Urinary bladder (tissue), 4 donors: Measurements from ENCODE around the gene MRPL19. TPM values are rescaled to one million over a fixed set of nuclear protein-coding genes. Genes with fewer than 3 reads are reported as not detected.

ENCODE experiments used
- DNase-seq: peaks from one replicate; pipeline ENCODE4 v3.0.0-alpha.2; 2015; ENCODE audit errors: extremely low spot score
- H3K27ac ChIP-seq: one replicate; pipeline ENCODE4 v1.5.1; 2013; ENCODE audit warnings: low read depth, mild to moderate bottlenecking, moderate library complexity
- H3K36me3 ChIP-seq: one replicate; pipeline ENCODE4 v1.6.1; 2013; ENCODE audit warnings: mild to moderate bottlenecking, moderate library complexity; ENCODE audit not compliant: insufficient read depth
- H3K4me1 ChIP-seq: one replicate; pipeline ENCODE4 v1.6.1; 2013; ENCODE audit warnings: mild to moderate bottlenecking, moderate library complexity; ENCODE audit not compliant: insufficient read depth
- H3K4me3 ChIP-seq: one replicate; pipeline ENCODE4 v1.5.1; 2013; ENCODE audit warnings: low read depth, low read length
- WGBS: extraction: QIAGEN DNeasy Blood & Tissue Kit; methylation state at CpG from one replicate; pipeline ENCODE4 v1.1.7; 2013; 5-methylcytosine and 5-hydroxymethylcytosine counted together
- polyA plus RNA-seq: library from polyadenylated mRNA; stranded (reverse); fragments of 200-250 nt; gene quantifications from one replicate; pipeline ENCODE4 v1.2.3, GENCODE V29; 2013
- total RNA-seq: library from RNA; depleted of rRNA; stranded (reverse); fragments of >200 nt; gene quantifications from one replicate; pipeline ENCODE4 v1.2.3, GENCODE V29; 2014
- donor health status: healthy with polysubstance abuse.
- donor health status: healthy.

MRPL19 gene
- total and polyA plus RNA-seq, 2 donors, result 19.3 to 51.4 TPM

GRCh38 chr2:75608684-75609333 is 37.8 kb upstream of the MRPL19 start:
- WGBS, result 15% methylated on average over 25 of the region's 25 CpGs
- no peak for DNase-seq
- H3K4me1 ChIP-seq, result no peaks in the 10 kb centered on the region
- H3K36me3 ChIP-seq, result no peaks in the 10 kb centered on the region
- H3K4me3 ChIP-seq, result no peak overlapping the region
- no peak overlapping the region for H3K27ac ChIP-seq

DNA sequence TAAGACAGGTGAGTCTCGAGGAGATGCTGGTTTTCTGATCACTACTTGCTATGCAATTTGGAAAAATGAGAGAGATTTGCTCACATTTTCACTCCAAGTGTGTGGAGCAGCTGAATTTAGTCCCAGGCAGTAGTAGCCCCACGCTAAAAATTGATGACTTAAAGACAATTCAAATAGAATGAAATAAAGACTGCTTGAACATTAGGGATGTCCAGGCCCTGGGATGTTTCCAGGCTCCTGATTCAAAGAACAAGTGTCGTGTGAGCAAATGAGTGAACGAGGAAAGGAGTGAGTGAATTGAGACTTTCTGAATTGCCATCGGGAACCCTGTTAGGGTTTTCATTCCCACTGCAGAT is 37.3 kb upstream of the MRPL19 start:
- no peak for DNase-seq

GRCh38 chr2:75609937-75610508 is 36.6 kb upstream of the MRPL19 start:
- Histone ChIP-seq H3K27ac (no peak overlapping the region), H3K36me3 (no peaks in the 10 kb centered on the region), H3K4me1 (no peaks in the 10 kb centered on the region), H3K4me3 (no peak overlapping the region)
- no peak for DNase-seq
- WGBS, result 75% methylated on average over 7 of the region's 7 CpGs

More for the DNA sequence above, 37.3 kb upstream of the MRPL19 start:
- no peaks in the 10 kb centered on the region for H3K36me3 ChIP-seq
- 47% methylated on average over 5 of the region's 5 CpGs for WGBS
- no peaks in the 10 kb centered on the region for H3K4me1 ChIP-seq
- H3K27ac ChIP-seq, result no peak overlapping the region
- no peak overlapping the region for H3K4me3 ChIP-seq

DNA sequence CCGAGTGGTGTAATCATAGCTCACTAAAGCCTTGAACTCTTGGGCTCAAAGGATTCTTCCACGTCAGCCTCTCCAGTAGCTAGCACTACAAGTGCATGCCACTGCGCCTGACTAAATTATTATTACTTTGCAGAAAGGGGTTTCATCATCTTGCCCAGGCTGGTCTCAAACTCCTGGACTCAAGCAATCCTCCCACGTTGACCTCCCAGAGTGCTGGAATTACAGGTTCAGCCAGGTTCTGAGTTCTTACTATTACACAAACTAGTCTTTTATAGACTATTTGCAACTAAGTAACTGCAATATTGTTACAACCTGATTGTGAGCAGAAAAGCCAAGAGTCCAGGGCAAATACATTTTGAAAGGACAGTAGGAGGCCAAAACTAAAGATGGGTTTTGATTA is 35.9 kb upstream of the MRPL19 start:
- Histone ChIP-seq H3K27ac (no peak overlapping the region), H3K36me3 (no peaks in the 10 kb centered on the region), H3K4me1 (no peaks in the 10 kb centered on the region), H3K4me3 (no peak overlapping the region)
- no peak for DNase-seq
- 82% methylated on average over 4 of the region's 4 CpGs for WGBS

DNA sequence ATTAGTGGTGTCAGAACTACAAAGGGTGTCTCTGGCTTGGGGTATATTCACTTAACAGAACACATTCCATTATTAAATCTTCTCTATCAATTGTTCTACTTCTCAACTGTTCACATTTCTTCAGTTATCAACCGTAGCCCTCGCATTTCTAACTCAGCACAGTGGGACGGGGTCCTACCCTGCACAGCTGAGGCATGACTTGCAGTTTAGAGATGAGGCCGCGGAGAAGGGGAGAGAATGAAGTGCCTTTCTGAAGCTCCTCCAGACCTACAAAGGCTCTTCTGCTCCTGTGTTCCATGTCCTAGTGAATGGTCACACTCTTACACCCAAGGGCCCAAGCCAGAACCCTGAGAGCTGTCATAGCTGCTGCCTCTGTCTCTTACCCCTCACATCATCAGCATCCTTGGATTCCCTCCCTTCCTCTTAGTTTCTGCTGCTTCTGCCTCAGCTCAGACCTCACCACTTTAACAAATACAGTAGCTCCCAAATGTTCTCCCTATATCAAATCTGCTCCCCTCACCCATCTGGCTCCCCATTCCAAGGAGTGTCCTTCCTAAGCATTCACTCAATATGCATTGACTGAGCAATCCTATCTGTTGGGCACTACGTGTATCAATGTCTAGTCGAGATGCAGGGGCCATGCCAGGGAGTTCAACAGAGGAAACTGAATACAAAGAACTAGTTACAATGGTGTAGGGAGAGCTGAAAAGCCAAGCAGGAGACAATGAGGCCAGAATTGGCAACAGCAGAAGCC is 34.3 kb upstream of the MRPL19 start:
- Histone ChIP-seq H3K27ac (no peak overlapping the region), H3K36me3 (no peaks in the 10 kb centered on the region), H3K4me3 (no peak overlapping the region), H3K4me1 (no peaks in the 10 kb centered on the region)
- no peak for DNase-seq
- WGBS, result 89% methylated on average over 7 of the region's 7 CpGs

GRCh38 chr2:75612862-75613243 is 33.7 kb upstream of the MRPL19 start:
- Histone ChIP-seq H3K4me1 (no peaks in the 10 kb centered on the region), H3K36me3 (no peaks in the 10 kb centered on the region), H3K27ac (no peak overlapping the region), H3K4me3 (no peak overlapping the region)
- WGBS, result 85% methylated on average over 5 of the region's 5 CpGs
- no peak for DNase-seq

- H3K4me1 ChIP-seq, result no peaks in the 10 kb centered on the region
- H3K4me3 ChIP-seq, result no peak overlapping the region
- no peak overlapping the region for H3K27ac ChIP-seq
- DNase-seq, result no peak
- 87% methylated on average over 5 of the region's 5 CpGs for WGBS
- no peaks in the 10 kb centered on the region for H3K36me3 ChIP-seq
Measured at GRCh38 chr2:75614162-75614651, 32.4 kb upstream of the MRPL19 start.

- no peak overlapping the region for H3K27ac ChIP-seq
- H3K4me1 ChIP-seq, result no peaks in the 10 kb centered on the region
- 90% methylated on average over 4 of the region's 4 CpGs for WGBS
- no peak for DNase-seq
- H3K4me3 ChIP-seq, result no peak overlapping the region
- H3K36me3 ChIP-seq, result no peaks in the 10 kb centered on the region
Measured at GRCh38 chr2:75616406-75616805, 30.2 kb upstream of the MRPL19 start.

GRCh38 chr2:75616933-75617332 is 29.6 kb upstream of the MRPL19 start:
- no peaks in the 10 kb centered on the region for H3K36me3 ChIP-seq
- DNase-seq, result no peak
- WGBS, result 95% methylated on average over 3 of the region's 3 CpGs

GRCh38 chr2:75619956-75620740 is 26.4 kb upstream of the MRPL19 start:
- H3K4me1 ChIP-seq, result no peaks in the 10 kb centered on the region
- H3K36me3 ChIP-seq, result no peaks in the 10 kb centered on the region
- no peak overlapping the region for H3K4me3 ChIP-seq
- WGBS, result 51% methylated on average over 4 of the region's 4 CpGs
- H3K27ac ChIP-seq, result no peak overlapping the region
- DNase-seq, result no peak

More at GRCh38 chr2:75616933-75617332, 29.6 kb upstream of the MRPL19 start:
- H3K27ac ChIP-seq, result no peak overlapping the region
- H3K4me1 ChIP-seq, result no peaks in the 10 kb centered on the region
- H3K4me3 ChIP-seq, result no peak overlapping the region

DNA sequence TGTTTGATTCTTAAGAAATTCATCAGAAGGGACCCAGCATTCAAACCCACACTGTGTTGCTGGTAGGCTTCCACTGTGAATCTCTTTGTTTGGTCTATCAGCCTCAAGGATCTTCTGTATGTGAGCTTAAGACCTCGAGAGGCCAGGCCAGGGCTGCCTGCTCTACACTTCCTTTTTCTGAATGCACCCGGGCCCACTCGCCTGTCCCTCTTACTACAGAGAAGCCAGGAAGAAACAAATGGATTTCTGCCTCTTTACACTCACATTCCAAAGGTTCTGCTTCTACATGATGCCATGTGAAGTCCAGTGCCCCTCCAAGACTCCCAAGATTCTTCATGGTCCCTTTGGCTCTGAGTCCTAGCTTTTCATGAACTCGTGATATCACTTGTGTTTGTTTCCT is 25.4 kb upstream of the MRPL19 start:
- no peak overlapping the region for H3K4me3 ChIP-seq
- 83% methylated on average over 4 of the region's 4 CpGs for WGBS
- H3K4me1 ChIP-seq, result no peaks in the 10 kb centered on the region
- no peak overlapping the region for H3K27ac ChIP-seq
- H3K36me3 ChIP-seq, result no peaks in the 10 kb centered on the region
- DNase-seq, result no peak

DNA sequence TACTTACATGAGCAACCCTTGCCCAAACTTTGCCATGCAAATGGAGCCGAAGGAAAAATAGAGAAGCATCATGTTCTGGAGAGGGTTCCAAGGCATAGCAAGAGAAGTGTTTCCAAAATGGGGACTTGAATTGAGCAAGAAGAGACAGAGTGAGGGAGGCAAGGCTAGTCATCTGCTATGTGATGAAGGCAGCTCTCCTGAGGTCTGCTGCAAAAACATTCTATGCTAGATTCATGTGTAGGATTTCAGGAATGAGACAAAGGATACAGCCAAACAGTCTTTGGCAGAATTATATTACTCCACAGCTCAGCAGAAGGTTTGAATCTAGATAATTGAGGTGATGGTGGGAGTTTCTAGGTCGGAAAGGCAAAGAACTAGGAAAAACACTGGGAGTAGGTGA is 24.1 kb upstream of the MRPL19 start:
- no peaks in the 10 kb centered on the region for H3K4me1 ChIP-seq
- no peaks in the 10 kb centered on the region for H3K36me3 ChIP-seq
- DNase-seq, result no peak
- 35% methylated on average over 2 of the region's 2 CpGs for WGBS
- no peak overlapping the region for H3K27ac ChIP-seq
- no peak overlapping the region for H3K4me3 ChIP-seq

GRCh38 chr2:75622929-75623328 is 23.7 kb upstream of the MRPL19 start:
- Histone ChIP-seq H3K4me3 (no peak overlapping the region), H3K4me1 (no peaks in the 10 kb centered on the region), H3K36me3 (no peaks in the 10 kb centered on the region), H3K27ac (no peak overlapping the region)
- DNase-seq, result no peak
- 80% methylated on average over 3 of the region's 3 CpGs for WGBS
